HPDE6-E6E7 (cell line): ENCODE measurements around the gene CRTAC1.

Source experiments
- DNase-seq: peaks from one replicate; pipeline ENCODE4 v3.0.0; 2011; ENCODE audit warnings: missing footprints; ENCODE audit errors: extremely low spot score

The CRTAC1 gene

GRCh38 chr10:97924678-97925077 is 105.7 kb downstream of the CRTAC1 start:
- no peak for DNase-seq

GRCh38 chr10:97923476-97923875 is 106.9 kb downstream of the CRTAC1 start:
- no peak for DNase-seq

GRCh38 chr10:97923057-97923456 is 107.4 kb downstream of the CRTAC1 start:
- no peak for DNase-seq

GRCh38 chr10:97922022-97922758 is 108.2 kb downstream of the CRTAC1 start:
- DNase-seq: no peak

- no peak for DNase-seq
Measured at GRCh38 chr10:97921581-97922021, 108.8 kb downstream of the CRTAC1 start.

GRCh38 chr10:97920865-97921264 is 109.6 kb downstream of the CRTAC1 start:
- DNase-seq: no peak

- no peak for DNase-seq
Measured at GRCh38 chr10:97919012-97919411, 111.4 kb downstream of the CRTAC1 start.

GRCh38 chr10:97916586-97916985 is 113.8 kb downstream of the CRTAC1 start:
- DNase-seq: no peak

GRCh38 chr10:97915346-97916131 is 114.9 kb downstream of the CRTAC1 start:
- no peak for DNase-seq

GRCh38 chr10:97914837-97915211 is 115.6 kb downstream of the CRTAC1 start:
- peak; percentile 63 for DNase-seq

- no peak for DNase-seq
Measured at GRCh38 chr10:97914171-97914836, 116.1 kb downstream of the CRTAC1 start.

- no peak for DNase-seq
Measured at GRCh38 chr10:97913614-97914013, 116.8 kb downstream of the CRTAC1 start.

GRCh38 chr10:97913193-97913592 is 117.2 kb downstream of the CRTAC1 start:
- no peak for DNase-seq

GRCh38 chr10:97911217-97911616 is 119.2 kb downstream of the CRTAC1 start:
- no peak for DNase-seq

- no peak for DNase-seq
Measured at GRCh38 chr10:97910661-97911060, 119.8 kb downstream of the CRTAC1 start.

- no peak for DNase-seq
Measured at GRCh38 chr10:97907830-97908229, 122.6 kb downstream of the CRTAC1 start.

GRCh38 chr10:97907211-97907610 is 123.2 kb downstream of the CRTAC1 start:
- no peak for DNase-seq

- no peak for DNase-seq
Measured at GRCh38 chr10:97905276-97905675, 125.1 kb downstream of the CRTAC1 start.

GRCh38 chr10:97904576-97904975 is 125.8 kb downstream of the CRTAC1 start:
- DNase-seq: no peak

- no peak for DNase-seq
Measured at GRCh38 chr10:97904018-97904381, 126.4 kb downstream of the CRTAC1 start.

GRCh38 chr10:97903128-97904017 is 127.0 kb downstream of the CRTAC1 start:
- DNase-seq: no peak

GRCh38 chr10:97901381-97901780 is 129.0 kb downstream of the CRTAC1 start:
- no peak for DNase-seq
